Keratinocyte (primary cell): ENCODE data around the gene ERBB2. TPM values are rescaled to one million over a fixed set of nuclear protein-coding genes. Genes with fewer than 3 reads are reported as not detected.

Experiments
- DNase-seq: peaks from one replicate; pipeline ENCODE4 v3.0.0-alpha.2; 2011; ENCODE audit warnings: low read depth, missing footprints, low spot score
- FAIRE-seq: peaks from 2 replicates; lab custom pipeline; 2011; peaks lifted over from hg19 to GRCh38; lab: Jason Lieb, UNC
- H2AFZ ChIP-seq: 2 replicates; pipeline ENCODE4 v1.6.0; 2012; ENCODE audit warnings: low read length, control low read depth, inconsistent platforms; ENCODE audit not compliant: control insufficient read depth
- H3K27ac ChIP-seq: 2 replicates; pipeline ENCODE4 v1.5.1; 2011; ENCODE audit warnings: low read length; ENCODE audit not compliant: control insufficient read depth, insufficient read depth
- H3K27me3 ChIP-seq: 3 replicates; pipeline ENCODE4 v1.6.0; 2011; ENCODE audit warnings: low read length; ENCODE audit not compliant: control insufficient read depth, insufficient read depth; ENCODE audit errors: extremely low read depth
- H3K36me3 ChIP-seq, 2 experiments: 2 replicates in 1 of 2; 3 replicates in 1 of 2; pipeline ENCODE4 v1.5.1; 2011; ENCODE audit warnings: low read length in 2 of 2, mild to moderate bottlenecking in 1 of 2; ENCODE audit not compliant: control insufficient read depth in 2 of 2, insufficient read depth in 2 of 2; ENCODE audit errors: extremely low read depth in 1 of 2
- H3K4me1 ChIP-seq: 3 replicates; pipeline ENCODE4 v1.5.1; 2011; ENCODE audit warnings: low read length; ENCODE audit not compliant: control insufficient read depth, insufficient read depth; ENCODE audit errors: extremely low read depth
- H3K4me2 ChIP-seq: 3 replicates; pipeline ENCODE4 v1.6.0; 2011; ENCODE audit warnings: low read depth, low read length; ENCODE audit not compliant: control insufficient read depth, insufficient read depth; ENCODE audit errors: extremely low read depth
- H3K4me3 ChIP-seq, 3 experiments: fragments of 200-600 bp in 1 of 3; sonication (generic) in 1 of 3; 2 replicates in 2 of 3; 3 replicates in 1 of 3; pipeline ENCODE4 v1.5.1; 2011 to 2016; ENCODE audit warnings: low read length in 3 of 3, mild to moderate bottlenecking in 3 of 3, control low read depth in 2 of 3, inconsistent platforms in 1 of 3, low read depth in 1 of 3, mixed read lengths in 1 of 3, mixed run types in 1 of 3, moderate library complexity in 1 of 3; ENCODE audit not compliant: control insufficient read depth in 2 of 3, insufficient read depth in 2 of 3; ENCODE audit errors: extremely low read depth in 1 of 3
- H3K79me2 ChIP-seq: 2 replicates; pipeline ENCODE4 v1.6.0; 2012; ENCODE audit warnings: low read length; ENCODE audit not compliant: control insufficient read depth, insufficient read depth
- H3K9ac ChIP-seq: 3 replicates; pipeline ENCODE4 v1.6.0; 2011; ENCODE audit warnings: low read length; ENCODE audit not compliant: control insufficient read depth, insufficient read depth; ENCODE audit errors: extremely low read depth
- H3K9me1 ChIP-seq: 3 replicates; pipeline ENCODE4 v1.6.0; 2011; ENCODE audit warnings: low read length; ENCODE audit not compliant: control insufficient read depth, insufficient read depth; ENCODE audit errors: extremely low read depth
- H3K9me3 ChIP-seq: 2 replicates; pipeline ENCODE4 v1.5.1; 2012; ENCODE audit warnings: low read depth, low read length; ENCODE audit not compliant: control insufficient read depth
- H4K20me1 ChIP-seq: 3 replicates; pipeline ENCODE4 v1.6.0; 2011; ENCODE audit warnings: low read length; ENCODE audit not compliant: control insufficient read depth, insufficient read depth; ENCODE audit errors: extremely low read depth
- CTCF ChIP-seq, 3 experiments: IDR thresholded peaks in 1 of 3; conservative IDR thresholded peaks in 1 of 3; optimal IDR thresholded peaks in 1 of 3; 2 replicates in 2 of 3; 3 replicates in 1 of 3; pipeline versions ENCODE3 to v1.5.1; 2011; ENCODE audit warnings: low read length in 3 of 3, mild to moderate bottlenecking in 3 of 3, moderate library complexity in 2 of 3, control low read depth in 1 of 3, inconsistent platforms in 1 of 3; ENCODE audit not compliant: insufficient read depth in 2 of 3; ENCODE audit errors: extremely low read depth in 1 of 3
- EZH2 ChIP-seq: IDR thresholded peaks from one replicate; pipeline ENCODE4 v1.6.1; 2012; ENCODE audit warnings: inconsistent platforms, mild to moderate bottlenecking, low read length, moderate library complexity
- dilution Hi-C: fragments of 300-500 bp; cut with MboI; formaldehyde crosslinking; loops from one replicate; pipeline ENCODE4 v1.7.0; 2020; ENCODE audit warnings: low sequenced_read_pairs; ENCODE audit not compliant: extremely low pct_ligation_motif_present
- polyA plus RNA-seq, 5 experiments: library from polyadenylated mRNA; depleted of rRNA in 3 of 5; stranded (reverse) in 3 of 5; stranded (forward) in 1 of 5; unstranded in 1 of 5; fragments of >200 nt; gene quantifications; 1 replicate in 1 of 5; 2 replicates in 3 of 5; 3 replicates in 1 of 5; pipeline versions ENCODE4 v1.2.1 to v1.2.3, GENCODE V29; 2011 to 2012; ENCODE audit warnings: missing spikeins in 2 of 5, low read depth in 1 of 5, low replicate concordance in 1 of 5

ERBB2 gene
- polyA plus RNA-seq, 1 donor (not counting 4 experiments of a cell fraction or from before 2014, with no cell fraction given): 21.4 TPM

- Histone ChIP-seq H4K20me1 (no peaks in the 10 kb centered on the region), H3K79me2 (no peaks in the 10 kb centered on the region), H3K9ac (no peak overlapping the region), H3K4me3 (no peak overlapping the region), H3K9me1 (no peaks in the 10 kb centered on the region), H3K9me3 (no peaks in the 10 kb centered on the region), H3K36me3 (no peaks in the 10 kb centered on the region), H2AFZ (no peak overlapping the region), H3K27me3 (peaks cover 20% of the 10 kb centered on the region), H3K4me2 (no peak overlapping the region), H3K4me1 (peaks cover 2% of the 10 kb centered on the region), H3K27ac (no peak overlapping the region)
- DNase-seq (no peak), FAIRE-seq (no peak)
- TF ChIP-seq CTCF (optimal IDR thresholded peaks at IDR 0.05 in 1 of 3, IDR thresholded peaks at IDR 0.05 in 1 of 3, conservative IDR thresholded peaks at IDR 0.05 in 1 of 3; ENCODE audit: extremely low read depth in 1 of 3, insufficient read depth in 2 of 3, low read length in 3 of 3): no peak
- no peak for TF ChIP-seq EZH2
- dilution Hi-C loops: no loop called here
Measured at GRCh38 chr17:39673335-39674081, 26.4 kb upstream of the ERBB2 start.

GRCh38 chr17:39674179-39674578 is 25.7 kb upstream of the ERBB2 start:
- Histone ChIP-seq H3K9me3 (no peaks in the 10 kb centered on the region), H3K79me2 (no peaks in the 10 kb centered on the region), H2AFZ (no peak overlapping the region), H3K4me2 (no peak overlapping the region), H3K4me3 (no peak overlapping the region), H3K9ac (no peak overlapping the region), H3K27me3 (peaks cover 16% of the 10 kb centered on the region), H3K4me1 (no peaks in the 10 kb centered on the region), H3K36me3 (no peaks in the 10 kb centered on the region), H4K20me1 (no peaks in the 10 kb centered on the region), H3K9me1 (no peaks in the 10 kb centered on the region), H3K27ac (no peak overlapping the region)
- DNase-seq (no peak), FAIRE-seq (no peak)
- TF ChIP-seq EZH2: no peak
- no peak for TF ChIP-seq CTCF (optimal IDR thresholded peaks at IDR 0.05 in 1 of 3, IDR thresholded peaks at IDR 0.05 in 1 of 3, conservative IDR thresholded peaks at IDR 0.05 in 1 of 3; ENCODE audit: extremely low read depth in 1 of 3, insufficient read depth in 2 of 3, low read length in 3 of 3)
- dilution Hi-C loops: no loop called here
